Stimulated activated effector memory CD8-positive, alpha-beta T cell treated with anti-CD3 and anti-CD28 coated beads, Interleukin-12 subunit alpha, Interleukin-12 subunit beta, amount 100 ng/mL, for 72 hours (primary cell): ENCODE measurements around the gene DUS2.

Experiments used
- ATAC-seq: fragments of 150-1000 bp; cut with Tn5 transposase; 2 replicates; pipeline ENCODE4 v1.10.0; 2021
- DNase-seq, 2 donors: peaks; one replicate each; pipeline ENCODE4 v3.0.0; 2021 to 2022; ENCODE audit warnings: low spot score in 2 of 2
- H3K27ac Mint-ChIP-seq: one replicate; pipeline ENCODE4 v1.8.0; 2022; ENCODE audit warnings: mild to moderate bottlenecking, mixed read lengths
- H3K36me3 Mint-ChIP-seq: one replicate; pipeline ENCODE4 v1.8.0; 2022; ENCODE audit warnings: mild to moderate bottlenecking, mixed read lengths
- H3K4me1 Mint-ChIP-seq: one replicate; pipeline ENCODE4 v1.8.0; 2022; ENCODE audit warnings: mixed read lengths
- H3K4me3 Mint-ChIP-seq: one replicate; pipeline ENCODE4 v1.8.0; 2022; ENCODE audit warnings: mild to moderate bottlenecking, mixed read lengths
- H3K9me3 Mint-ChIP-seq: one replicate; pipeline ENCODE4 v1.8.0; 2022; ENCODE audit warnings: mixed read lengths

DUS2 gene

DNA sequence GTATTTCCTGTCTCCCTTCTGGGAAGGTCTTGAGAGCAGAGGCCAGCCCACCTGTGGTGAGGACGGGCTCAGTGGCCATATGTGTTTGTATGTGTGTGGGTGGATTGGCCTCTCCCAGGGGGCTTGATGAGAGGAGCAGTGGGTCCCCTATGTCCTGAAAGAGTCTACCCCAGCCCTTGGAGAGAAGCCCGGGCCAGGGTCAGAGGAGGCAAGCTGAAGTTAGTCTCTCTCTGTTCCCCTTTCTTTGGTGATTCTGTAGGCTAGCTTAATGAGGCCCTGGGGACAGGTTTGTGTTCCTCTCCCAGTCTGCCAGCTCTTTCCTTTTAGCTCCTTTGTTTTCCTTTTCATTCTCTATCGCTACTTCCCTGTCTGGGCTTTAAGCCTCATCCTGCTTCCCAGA is 38.3 kb downstream of the DUS2 start:
- no peak for ATAC-seq

DNA sequence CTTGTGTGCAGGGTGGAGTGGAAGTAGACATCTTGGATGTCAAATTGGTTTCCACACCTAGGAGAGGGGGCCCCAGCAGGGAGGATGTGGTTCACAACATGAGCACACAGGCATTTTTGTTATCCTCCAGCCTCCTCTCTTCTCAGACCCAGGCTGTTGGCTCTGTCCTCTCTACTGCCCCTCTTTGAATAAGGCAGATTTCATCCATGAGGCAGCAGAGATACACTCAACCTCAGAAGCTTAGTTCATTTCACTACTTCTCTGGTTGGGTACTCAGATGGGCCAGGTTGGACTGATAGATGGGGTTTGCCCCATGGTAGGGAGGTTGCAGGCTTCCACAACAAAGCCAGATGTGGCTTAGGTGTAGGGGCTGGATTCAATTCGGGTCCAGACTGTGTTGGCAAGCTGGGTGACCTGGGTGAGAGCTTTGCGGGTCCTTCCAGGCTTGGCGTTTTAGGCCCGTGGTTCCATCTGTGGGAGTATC is 39.9 kb downstream of the DUS2 start:
- H3K36me3 Mint-ChIP-seq, result peaks cover 77% of the 10 kb centered on the region
- peaks cover 78% of the 10 kb centered on the region for H3K4me1 Mint-ChIP-seq
- H3K27ac Mint-ChIP-seq, result peak overlapping the region; percentile 91
- peak; percentile 86 for ATAC-seq
- peak overlapping the region; percentile 55 for H3K4me3 Mint-ChIP-seq
- H3K9me3 Mint-ChIP-seq, result no peaks in the 10 kb centered on the region
- DNase-seq, result peak in 1 of 2 donors; percentile 72

More for the DNA sequence above, 38.3 kb downstream of the DUS2 start:
- no peaks in the 10 kb centered on the region for H3K9me3 Mint-ChIP-seq
- H3K4me1 Mint-ChIP-seq, result peaks cover 67% of the 10 kb centered on the region
- no peak for DNase-seq
- H3K4me3 Mint-ChIP-seq, result peak overlapping the region; percentile 21
- peaks cover 78% of the 10 kb centered on the region for H3K36me3 Mint-ChIP-seq
- H3K27ac Mint-ChIP-seq, result peak overlapping the region; percentile 91

DNA sequence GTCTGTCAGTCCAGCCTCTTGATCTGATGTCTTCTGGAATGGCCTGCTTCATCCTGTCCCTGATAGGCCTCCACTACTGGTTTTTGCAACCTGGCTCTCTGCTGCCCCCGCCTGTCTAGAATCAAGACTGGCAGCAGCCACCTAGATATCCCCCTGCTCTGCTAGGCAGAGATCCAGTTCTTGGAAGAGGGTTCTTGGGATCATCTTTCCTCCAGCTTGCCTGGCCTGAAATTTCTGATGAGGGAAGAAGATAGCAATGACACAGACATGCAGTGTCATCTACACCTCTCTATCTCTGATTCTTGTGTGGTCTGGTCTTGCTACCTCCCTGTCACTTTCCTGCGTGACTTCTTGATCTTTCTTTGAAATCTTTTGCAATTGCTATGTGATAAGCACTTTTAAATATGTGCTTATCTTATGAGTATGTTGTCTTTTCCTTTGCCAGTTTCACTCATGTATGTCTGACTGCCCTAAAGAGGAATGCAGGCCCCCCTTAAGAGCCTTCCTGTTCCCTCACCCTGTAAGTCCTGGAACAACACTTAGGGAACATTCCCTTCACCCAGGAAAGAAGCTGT is 41.8 kb downstream of the DUS2 start:
- DNase-seq (peak; percentile 60 to 85), ATAC-seq (peak; percentile 72)
- Mint-ChIP-seq H3K4me1 (peaks cover 82% of the 10 kb centered on the region), H3K36me3 (peaks cover 63% of the 10 kb centered on the region), H3K4me3 (peak overlapping the region; percentile 12), H3K9me3 (no peaks in the 10 kb centered on the region), H3K27ac (peak overlapping the region; percentile 83)

DNA sequence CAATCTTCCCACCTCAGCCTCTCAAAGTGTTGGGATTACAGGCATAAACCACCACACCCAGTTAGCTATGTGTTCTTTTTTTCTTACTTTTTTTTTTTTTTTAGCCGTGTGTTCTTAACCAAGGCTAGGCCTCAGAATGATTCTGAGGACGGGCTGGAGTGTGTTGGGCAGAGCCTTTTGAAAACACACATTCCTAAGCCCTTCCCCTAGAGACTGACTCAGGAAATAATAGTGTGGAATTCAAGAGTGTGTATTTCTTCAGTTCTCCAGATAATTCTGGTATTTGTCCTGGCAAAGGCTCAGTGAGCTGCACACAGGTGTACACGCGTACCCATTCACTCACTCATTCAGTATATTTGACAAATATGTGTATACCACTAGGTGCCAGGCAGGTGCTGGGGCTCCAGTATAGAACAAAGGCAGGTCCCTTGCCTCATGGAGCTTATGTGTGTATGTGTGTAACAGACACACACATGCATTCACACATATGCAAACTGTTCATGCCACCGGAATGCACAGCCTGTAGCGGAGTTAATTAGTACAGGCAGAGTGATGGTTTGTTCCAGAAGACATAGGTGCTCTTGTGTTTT is 42.7 kb downstream of the DUS2 start:
- Mint-ChIP-seq H3K27ac (peak overlapping the region; percentile 83), H3K4me1 (peaks cover 86% of the 10 kb centered on the region), H3K4me3 (no peak overlapping the region), H3K9me3 (no peaks in the 10 kb centered on the region), H3K36me3 (peaks cover 58% of the 10 kb centered on the region)
- ATAC-seq (no peak), DNase-seq (no peak)

DNA sequence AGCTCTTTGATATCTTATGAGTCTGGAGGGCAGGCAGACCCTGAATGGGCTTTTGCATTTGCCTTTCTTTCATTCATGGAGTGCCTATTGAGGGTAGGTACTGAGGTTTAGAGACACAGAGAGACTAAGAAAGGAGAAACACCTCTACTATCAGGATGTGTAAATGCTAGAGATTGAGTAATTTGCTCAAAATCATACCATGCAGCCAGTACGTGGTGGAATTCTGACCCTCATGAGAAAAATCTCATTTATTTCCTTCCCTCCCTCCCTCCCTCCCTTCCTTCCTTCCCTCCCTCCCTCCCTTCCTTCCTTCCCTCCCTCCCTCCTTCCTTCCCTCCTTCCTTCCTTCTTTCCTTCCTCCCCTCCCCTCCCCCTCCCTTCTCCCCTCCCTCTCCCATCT is 43.7 kb downstream of the DUS2 start:
- H3K4me3 Mint-ChIP-seq, result no peak overlapping the region
- no peak for ATAC-seq
- peak overlapping the region; percentile 83 for H3K27ac Mint-ChIP-seq
- peaks cover 84% of the 10 kb centered on the region for H3K4me1 Mint-ChIP-seq
- H3K36me3 Mint-ChIP-seq, result peaks cover 59% of the 10 kb centered on the region
- no peaks in the 10 kb centered on the region for H3K9me3 Mint-ChIP-seq
- no peak for DNase-seq

DNA sequence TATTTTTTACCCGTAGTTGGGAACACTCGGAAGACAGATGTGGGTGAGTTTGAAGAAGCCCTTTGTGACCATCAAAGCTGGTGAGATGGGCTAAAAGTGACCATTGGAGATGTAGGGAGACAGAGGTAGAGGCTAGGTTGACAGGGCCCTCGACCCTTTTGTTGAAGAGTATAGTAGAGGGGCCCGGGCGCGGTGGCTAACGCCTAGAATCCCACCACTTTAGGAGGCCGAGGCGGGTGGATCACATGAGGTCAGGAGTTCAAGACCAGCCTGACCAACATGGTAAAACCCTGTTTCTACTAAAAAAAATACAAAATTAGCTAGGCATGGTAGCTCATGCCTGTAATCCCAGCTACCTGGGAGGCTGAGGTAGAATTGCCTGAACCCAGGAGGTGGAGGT is 45.8 kb downstream of the DUS2 start:
- ATAC-seq (no peak), DNase-seq (no peak)
- Mint-ChIP-seq H3K36me3 (peaks cover 63% of the 10 kb centered on the region), H3K4me1 (peaks cover 84% of the 10 kb centered on the region), H3K27ac (no peak overlapping the region), H3K9me3 (no peaks in the 10 kb centered on the region), H3K4me3 (no peak overlapping the region)

DNA sequence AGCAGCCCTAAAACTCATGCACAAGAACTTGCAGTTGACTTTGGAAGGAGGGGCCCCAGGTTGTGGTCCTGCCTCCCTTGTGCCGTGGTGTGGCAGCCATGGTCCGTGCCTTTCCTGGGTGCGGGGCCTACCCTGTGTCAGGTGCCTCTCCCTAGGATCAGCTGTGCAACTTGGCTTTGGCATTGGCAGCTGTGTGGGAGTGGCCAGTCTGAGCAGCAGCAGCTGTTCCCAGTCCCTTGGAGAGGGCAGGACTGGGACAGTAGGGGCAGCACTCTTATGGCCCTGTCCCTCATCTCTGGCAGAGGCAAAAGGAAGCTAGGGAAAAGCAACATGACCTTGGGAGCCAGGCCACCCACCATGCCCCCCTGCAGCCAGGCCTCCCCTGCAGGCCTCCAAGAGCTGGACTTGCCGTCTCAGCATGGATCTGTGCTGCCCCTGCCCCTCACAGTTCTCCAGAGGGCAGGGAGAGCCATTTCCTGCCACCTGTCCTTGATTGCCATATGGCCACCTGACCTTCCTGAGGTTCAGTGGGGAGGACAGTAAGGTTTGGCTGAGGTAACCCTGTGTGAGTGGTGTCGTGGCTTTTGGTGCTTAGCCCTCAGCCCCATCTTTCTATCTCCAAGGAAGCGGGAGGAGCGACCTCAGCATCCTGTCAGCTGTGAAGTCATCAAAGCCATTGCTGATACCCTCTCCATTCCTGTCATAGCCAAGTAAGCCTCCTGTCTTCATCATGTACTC is 46.6 kb downstream of the DUS2 start:
- Mint-ChIP-seq H3K9me3 (no peaks in the 10 kb centered on the region), H3K36me3 (peaks cover 65% of the 10 kb centered on the region), H3K27ac (peak overlapping the region; percentile 95), H3K4me1 (peaks cover 84% of the 10 kb centered on the region), H3K4me3 (peak overlapping the region; percentile 50)
- ATAC-seq (peak; percentile 63), DNase-seq (no peak)

DNA sequence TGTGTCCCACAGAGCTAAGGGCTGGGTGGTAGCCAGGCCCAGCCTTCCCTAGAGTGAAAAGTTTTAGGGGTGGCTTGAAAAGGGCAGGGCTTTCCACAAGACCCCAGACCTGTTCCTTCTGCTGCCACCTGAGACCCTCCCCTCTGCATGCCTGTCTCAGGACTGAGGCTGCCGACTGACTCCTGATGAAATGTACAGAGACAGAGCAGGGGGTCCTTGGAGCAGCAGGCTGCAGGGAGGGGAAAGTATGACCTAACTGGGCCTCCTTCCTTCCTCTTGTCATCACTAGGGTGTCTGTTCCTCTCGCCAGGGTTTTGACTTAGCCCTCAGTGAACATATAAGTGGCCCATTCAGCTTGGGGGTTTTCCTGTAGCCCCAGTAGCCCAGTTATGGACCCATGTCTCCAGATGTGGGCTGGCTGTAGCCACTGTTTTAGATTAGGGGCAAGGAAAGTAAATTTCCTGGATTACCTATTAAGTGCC is 47.2 kb downstream of the DUS2 start:
- peak overlapping the region; percentile 50 for H3K4me3 Mint-ChIP-seq
- ATAC-seq (no peak), DNase-seq (no peak)
- peak overlapping the region; percentile 95 for H3K27ac Mint-ChIP-seq
- H3K36me3 Mint-ChIP-seq, result peaks cover 67% of the 10 kb centered on the region
- H3K4me1 Mint-ChIP-seq, result peaks cover 84% of the 10 kb centered on the region
- no peaks in the 10 kb centered on the region for H3K9me3 Mint-ChIP-seq

DNA sequence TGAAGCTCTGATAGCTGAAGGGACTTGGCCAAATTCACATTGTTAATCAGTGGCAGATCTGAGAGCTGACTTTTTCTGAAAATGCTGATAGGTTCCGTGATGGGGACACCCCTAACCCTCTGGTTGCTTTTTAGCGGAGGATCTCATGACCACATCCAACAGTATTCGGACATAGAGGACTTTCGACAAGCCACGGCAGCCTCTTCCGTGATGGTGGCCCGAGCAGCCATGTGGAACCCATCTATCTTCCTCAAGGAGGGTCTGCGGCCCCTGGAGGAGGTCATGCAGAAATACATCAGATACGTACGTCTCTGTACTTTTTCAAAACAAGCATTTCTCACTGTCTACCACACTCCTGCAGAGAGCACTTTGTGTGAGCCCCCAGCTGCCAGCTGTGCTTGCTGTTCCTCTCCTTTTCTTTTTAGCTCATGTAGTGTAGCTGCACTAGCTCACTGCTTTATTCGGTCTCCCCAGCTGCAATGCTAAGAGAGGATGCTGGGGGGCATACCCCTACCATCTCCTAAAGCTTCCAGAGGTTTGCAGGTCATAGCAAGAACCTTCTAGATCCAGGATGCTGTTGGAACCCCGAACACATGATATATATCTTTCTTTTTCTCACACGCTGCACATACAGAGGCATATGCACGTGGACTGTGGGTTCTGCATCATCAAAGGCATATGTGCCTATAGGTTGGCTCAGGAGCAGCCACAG is 47.9 kb downstream of the DUS2 start:
- ATAC-seq (peak; percentile 29), DNase-seq (no peak)
- no peaks in the 10 kb centered on the region for H3K9me3 Mint-ChIP-seq
- H3K36me3 Mint-ChIP-seq, result peaks cover 67% of the 10 kb centered on the region
- H3K4me1 Mint-ChIP-seq, result peaks cover 84% of the 10 kb centered on the region
- peak overlapping the region; percentile 50 for H3K4me3 Mint-ChIP-seq
- peak overlapping the region; percentile 95 for H3K27ac Mint-ChIP-seq

DNA sequence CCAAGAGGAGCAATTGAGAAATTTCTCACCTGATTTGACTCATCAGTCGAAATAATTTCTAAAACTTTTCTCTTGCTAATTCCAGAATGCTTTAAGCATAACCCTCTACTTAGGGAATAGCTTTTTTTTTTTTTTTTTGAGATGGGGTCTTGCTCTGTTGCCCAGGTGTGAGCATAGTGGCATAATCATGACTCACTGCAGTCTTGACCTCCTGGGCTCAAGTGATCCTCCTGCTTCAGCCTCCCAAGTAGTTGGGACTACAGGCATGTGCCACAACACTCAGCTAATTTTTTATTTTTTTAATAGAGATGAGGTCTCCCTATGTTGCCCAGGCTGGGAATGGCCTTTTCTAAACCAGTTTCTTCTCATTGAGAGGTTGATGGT is 48.4 kb downstream of the DUS2 start:
- H3K4me1 Mint-ChIP-seq, result peaks cover 84% of the 10 kb centered on the region
- H3K4me3 Mint-ChIP-seq, result peak overlapping the region; percentile 50
- peaks cover 64% of the 10 kb centered on the region for H3K36me3 Mint-ChIP-seq
- DNase-seq (no peak), ATAC-seq (no peak)
- no peaks in the 10 kb centered on the region for H3K9me3 Mint-ChIP-seq
- H3K27ac Mint-ChIP-seq, result peak overlapping the region; percentile 95

DNA sequence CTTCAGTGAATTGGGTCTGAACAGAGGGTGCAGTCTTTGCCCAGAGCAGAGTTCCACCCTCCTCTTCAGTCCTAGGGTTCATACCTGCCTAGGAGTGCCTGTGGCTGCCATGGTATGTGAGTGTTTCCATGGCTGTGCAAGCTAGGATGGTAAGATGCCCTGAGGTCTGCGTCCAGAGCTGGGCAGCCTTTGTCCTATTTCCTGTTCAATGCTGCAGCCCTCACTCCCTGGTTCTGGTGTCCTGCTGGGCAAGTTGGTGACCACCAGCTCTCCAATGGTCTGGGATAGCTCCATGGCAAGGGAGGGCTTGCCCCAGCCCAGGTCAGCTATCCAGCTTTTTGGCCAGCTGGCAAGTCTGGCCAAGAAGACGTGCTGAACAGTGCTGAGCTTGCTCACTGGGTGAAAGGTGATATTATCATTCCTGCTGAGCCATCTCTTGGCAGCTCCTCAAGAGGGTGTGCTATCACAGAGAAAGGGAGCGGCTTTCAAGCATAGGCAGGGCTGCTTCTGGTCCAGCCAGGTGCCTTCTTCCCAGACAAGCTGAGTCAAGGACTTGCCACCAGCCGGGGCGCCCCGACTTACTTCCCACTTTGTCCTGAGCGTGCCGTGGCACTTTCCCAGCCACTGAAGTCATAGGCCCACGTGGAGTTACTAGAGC is 49.1 kb downstream of the DUS2 start:
- Mint-ChIP-seq H3K27ac (peak overlapping the region; percentile 90), H3K4me3 (no peak overlapping the region), H3K4me1 (peaks cover 84% of the 10 kb centered on the region), H3K9me3 (no peaks in the 10 kb centered on the region), H3K36me3 (peaks cover 67% of the 10 kb centered on the region)
- DNase-seq (no peak), ATAC-seq (no peak)

DNA sequence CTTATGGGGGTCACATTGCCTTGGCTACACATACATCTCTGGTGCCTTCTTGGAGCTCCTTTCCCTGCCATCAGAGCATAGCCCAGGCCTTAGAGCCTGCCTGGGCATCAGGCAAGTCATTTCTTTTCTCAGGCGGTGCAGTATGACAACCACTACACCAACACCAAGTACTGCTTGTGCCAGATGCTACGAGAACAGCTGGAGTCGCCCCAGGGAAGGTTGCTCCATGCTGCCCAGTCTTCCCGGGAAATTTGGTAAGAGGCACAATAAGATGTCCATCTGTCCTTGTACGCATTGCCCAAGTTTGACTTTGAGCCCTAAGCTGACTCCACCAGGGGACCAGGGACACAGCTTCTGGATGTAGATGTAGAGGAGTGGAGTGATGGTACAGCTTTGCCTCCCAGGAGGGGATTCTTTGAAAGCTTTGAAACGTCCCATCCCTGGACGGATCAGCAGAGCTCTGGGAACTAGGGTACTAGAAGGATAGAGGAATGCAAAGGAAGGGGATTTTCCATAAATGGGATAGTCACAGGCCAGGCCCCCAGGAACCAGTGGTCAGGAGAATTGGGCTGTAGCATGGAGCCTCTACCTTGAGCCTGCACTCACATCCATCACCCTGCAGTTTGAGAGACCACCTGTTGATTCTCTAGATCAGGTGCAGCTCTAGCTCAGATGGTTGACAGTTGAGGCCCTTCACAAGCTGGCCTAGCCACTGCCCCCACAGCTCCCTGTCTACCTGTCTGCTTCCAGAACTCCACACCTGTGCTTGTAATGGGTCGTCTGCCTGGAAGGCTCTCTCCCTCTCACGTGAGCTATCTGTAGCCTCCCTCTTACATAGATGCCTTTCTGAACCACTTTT is 51.0 kb downstream of the DUS2 start:
- Mint-ChIP-seq H3K27ac (peak overlapping the region; percentile 90), H3K9me3 (no peaks in the 10 kb centered on the region), H3K4me1 (peaks cover 85% of the 10 kb centered on the region), H3K4me3 (peak overlapping the region; percentile 63), H3K36me3 (peaks cover 68% of the 10 kb centered on the region)
- no peak for ATAC-seq
- no peak for DNase-seq

DNA sequence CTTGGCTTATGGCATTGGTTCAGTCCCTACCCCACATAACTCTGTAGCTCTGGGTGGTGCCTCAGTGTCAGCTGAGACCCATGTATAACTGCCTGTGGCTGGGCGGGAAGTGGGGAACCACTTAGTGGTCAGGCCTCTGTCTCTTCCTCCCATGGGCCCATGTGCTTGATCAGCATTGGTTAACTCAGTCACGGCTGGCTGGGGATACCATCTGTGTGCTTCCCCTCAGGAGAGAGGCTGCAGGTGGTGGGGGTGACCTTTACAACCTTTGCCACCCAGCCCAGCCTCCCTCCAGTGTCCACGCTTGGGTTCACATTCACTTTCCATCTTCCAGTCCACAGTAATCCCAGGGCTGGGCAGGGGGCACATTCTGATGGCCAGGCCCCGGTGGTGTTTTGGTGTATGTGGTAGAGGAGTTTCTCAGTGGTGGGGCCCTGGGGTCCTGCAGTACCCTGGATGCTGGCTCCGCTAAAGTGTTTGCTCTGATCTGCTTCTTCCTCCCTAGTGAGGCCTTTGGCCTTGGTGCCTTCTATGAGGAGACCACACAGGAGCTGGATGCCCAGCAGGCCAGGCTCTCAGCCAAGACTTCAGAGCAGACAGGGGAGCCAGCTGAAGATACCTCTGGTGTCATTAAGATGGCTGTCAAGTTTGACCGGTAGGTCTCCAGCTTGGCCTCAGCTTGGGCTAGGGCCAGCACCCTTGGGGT is 51.9 kb downstream of the DUS2 start:
- Mint-ChIP-seq H3K27ac (peak overlapping the region; percentile 90), H3K9me3 (no peaks in the 10 kb centered on the region), H3K36me3 (peaks cover 77% of the 10 kb centered on the region), H3K4me3 (peak overlapping the region; percentile 63), H3K4me1 (peaks cover 85% of the 10 kb centered on the region)
- DNase-seq (peak; percentile 64 to 81), ATAC-seq (peak; percentile 83)
